ENCODE results near the gene ADORA1. TPM values are rescaled to one million over a fixed set of nuclear protein-coding genes. Genes with fewer than 3 reads are reported as not detected.

The ADORA1 gene
- total RNA-seq, 2 experiments from 2014 or later = not detected

DNA sequence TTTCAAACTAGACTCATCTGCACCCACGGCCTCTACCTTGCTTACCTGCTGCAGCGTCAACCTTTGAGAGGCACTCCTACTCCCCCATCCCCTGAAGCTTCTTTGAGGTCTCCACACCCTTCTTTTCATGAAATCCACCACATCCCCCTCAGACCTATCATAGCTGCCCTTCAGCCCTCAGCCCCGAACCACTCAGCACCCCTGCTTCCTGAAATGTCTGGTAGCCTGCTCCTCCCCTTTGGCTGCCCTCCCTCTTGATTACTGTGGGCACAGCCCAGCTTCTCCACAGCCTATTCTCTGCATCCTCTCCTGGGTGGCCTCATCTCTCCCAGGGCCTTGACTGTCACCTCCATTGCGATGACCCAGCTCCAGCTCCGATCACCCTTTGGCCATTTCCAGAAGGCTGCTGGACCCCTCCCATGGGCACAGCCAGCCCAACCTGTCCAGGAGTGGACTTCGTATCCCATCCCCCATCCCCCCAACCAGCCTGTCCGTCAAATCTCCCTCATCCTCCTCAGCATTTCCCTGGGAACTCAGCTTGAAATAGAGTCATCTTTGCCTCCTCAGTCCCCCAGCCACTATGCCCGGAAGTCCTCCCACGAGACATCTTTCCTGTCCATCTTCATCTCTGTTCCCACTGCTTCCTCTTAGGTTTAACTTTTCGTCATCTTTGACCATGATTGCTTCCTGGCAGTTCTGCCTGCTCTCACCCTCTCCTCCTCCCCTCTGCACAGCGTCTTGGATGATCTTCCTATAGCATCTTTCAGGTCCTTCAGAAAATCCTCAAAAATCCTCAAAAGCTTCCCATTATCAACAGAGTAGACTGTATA, 6.1 kb upstream of the ADORA1 start:
- POLR2A ChIA-PET = no interaction called here
- ATAC-seq (ENCODE audit: low read depth) (no peak), DNase-seq (no peak)
- peaks cover 17% of the 10 kb centered on the region for H3K4me1 Mint-ChIP-seq
- H3K36me3 Mint-ChIP-seq = no peaks in the 10 kb centered on the region
- H3K4me3 Mint-ChIP-seq = no peak overlapping the region
- H3K27me3 Mint-ChIP-seq = peaks cover 65% of the 10 kb centered on the region
- H3K9me3 Mint-ChIP-seq = no peaks in the 10 kb centered on the region
- H3K27ac Mint-ChIP-seq = no peak overlapping the region

DNA sequence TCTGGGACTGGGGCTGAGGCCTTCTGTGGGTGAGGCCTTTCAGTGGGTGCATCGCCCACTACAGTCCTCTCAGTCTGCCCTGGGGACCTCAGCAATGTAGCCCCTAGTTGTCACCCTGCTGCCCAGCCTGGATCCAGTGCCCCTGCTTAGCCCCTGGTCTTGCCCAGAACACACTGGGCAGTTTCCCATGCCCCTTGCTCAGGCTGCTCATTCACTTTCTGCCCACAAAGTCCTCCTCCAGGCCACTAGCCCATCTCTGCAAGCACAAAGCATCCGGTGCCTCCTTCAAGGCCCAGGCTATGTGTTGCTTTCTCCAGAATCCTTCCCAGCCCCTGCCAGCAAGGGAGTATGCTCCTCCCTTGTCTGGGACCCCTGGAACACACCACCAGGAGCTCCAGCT, 5.4 kb upstream of the ADORA1 start:
- H3K4me1 Mint-ChIP-seq = peaks cover 19% of the 10 kb centered on the region
- POLR2A ChIA-PET = no interaction called here
- no peak overlapping the region for H3K4me3 Mint-ChIP-seq
- H3K9me3 Mint-ChIP-seq = no peaks in the 10 kb centered on the region
- DNase-seq (no peak), ATAC-seq (ENCODE audit: low read depth) (no peak)
- no peak overlapping the region for H3K27ac Mint-ChIP-seq
- H3K27me3 Mint-ChIP-seq = peaks cover 69% of the 10 kb centered on the region
- H3K36me3 Mint-ChIP-seq = no peaks in the 10 kb centered on the region

DNA sequence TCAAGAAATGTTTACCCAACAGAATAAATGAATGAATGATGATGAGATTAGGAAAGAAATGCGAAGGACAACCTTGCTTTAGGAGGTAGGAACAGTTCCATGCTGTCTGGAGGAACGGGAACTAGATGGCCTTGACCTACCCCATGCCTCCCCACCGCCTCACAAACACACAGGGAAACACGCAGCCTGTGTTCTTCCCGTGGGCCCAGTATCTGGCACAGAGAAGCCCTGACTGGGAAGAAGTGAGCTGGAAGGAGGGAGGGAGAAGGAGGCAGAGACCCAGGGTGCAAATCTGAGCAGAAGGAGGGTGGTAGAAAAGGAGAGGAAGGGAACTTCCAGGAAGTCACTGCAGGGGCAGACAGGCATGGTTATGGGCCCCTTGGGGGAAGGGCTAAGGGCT, 3.5 kb upstream of the ADORA1 start:
- DNase-seq (no peak), ATAC-seq (ENCODE audit: low read depth) (no peak)
- H3K27me3 Mint-ChIP-seq = peaks cover 74% of the 10 kb centered on the region
- peaks cover 21% of the 10 kb centered on the region for H3K4me1 Mint-ChIP-seq
- POLR2A ChIA-PET = no interaction called here
- no peak overlapping the region for H3K4me3 Mint-ChIP-seq
- H3K9me3 Mint-ChIP-seq = no peaks in the 10 kb centered on the region
- no peaks in the 10 kb centered on the region for H3K36me3 Mint-ChIP-seq
- H3K27ac Mint-ChIP-seq = no peak overlapping the region

DNA sequence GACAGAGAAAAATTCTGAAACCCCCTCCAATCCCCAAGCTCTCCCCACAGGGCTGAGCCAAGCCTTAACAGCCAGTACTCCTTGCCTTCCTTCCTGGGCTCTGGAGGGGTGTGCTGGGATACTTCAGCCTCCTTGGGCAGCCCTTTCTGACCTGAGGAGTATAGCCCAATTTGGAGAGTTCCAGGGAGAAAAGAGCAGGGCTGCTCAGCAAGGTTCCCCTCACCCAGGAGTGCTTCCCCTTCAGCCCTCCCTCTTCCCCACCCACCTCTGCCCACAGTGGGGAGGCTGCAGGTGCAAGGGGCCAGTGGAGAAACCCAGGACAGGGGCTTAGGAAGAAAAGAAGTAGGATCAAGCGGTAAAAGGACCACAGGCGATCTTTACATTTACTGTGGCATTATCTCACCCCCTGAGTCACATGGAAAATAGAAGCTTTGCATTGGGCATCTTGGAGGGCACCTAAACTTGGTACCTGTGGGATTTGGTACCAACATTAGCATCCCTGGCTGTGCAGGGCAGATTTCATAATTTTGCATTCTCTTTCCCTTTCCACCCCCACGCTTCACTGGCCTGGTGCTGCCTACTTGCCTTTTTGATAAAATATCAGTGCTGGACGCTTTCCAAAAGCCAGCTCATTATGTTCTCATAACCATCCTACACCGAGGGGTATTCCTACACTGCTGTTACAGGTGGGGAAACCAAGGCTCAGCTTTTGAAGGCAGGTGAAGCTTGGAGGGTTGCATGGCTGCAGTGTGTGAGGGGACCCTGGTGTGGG, 2.8 kb upstream of the ADORA1 start:
- Mint-ChIP-seq H3K27ac (no peak overlapping the region), H3K4me3 (no peak overlapping the region), H3K27me3 (peaks cover 75% of the 10 kb centered on the region), H3K36me3 (no peaks in the 10 kb centered on the region), H3K9me3 (no peaks in the 10 kb centered on the region), H3K4me1 (peaks cover 21% of the 10 kb centered on the region)
- DNase-seq (no peak), ATAC-seq (ENCODE audit: low read depth) (no peak)
- POLR2A ChIA-PET = no interaction called here

DNA sequence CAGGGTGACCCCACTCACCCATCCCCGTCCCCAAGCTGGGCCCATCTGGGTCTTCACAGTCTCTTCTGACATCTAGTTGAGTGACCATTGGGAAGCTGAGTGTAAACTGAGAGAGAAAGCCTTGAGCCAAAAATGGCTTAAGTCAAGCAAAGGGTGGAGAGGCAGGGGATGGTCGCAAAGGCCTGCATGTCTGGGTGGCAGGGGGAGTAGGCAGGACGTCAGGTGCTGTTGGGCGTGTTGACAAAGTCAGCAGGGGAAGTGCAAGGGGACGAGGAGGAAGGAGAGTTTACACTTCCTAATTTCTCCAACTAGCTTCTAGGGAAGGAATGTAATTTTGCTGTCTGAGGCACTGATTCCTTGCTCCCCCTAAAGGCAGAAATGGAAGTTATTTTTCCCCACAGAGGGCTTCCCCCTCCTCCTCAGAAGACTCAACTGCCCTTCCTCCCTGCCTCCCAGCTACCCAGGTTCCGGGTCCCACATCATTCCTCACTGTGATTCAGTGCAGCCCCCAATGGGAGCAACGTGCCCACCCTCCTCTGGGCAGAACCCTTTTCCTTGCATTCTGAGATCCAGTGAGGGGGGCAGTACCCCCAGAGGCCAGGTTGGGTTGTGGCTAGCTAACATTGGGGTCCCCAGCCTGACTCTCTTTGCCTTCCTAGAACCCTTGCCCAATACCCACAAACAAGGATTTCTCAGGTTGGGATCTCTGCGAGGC, 1.2 kb upstream of the ADORA1 start:
- Mint-ChIP-seq H3K4me3 (no peak overlapping the region), H3K36me3 (no peaks in the 10 kb centered on the region), H3K4me1 (peaks cover 17% of the 10 kb centered on the region), H3K9me3 (no peaks in the 10 kb centered on the region), H3K27ac (no peak overlapping the region), H3K27me3 (peaks cover 61% of the 10 kb centered on the region)
- POLR2A ChIA-PET = no interaction called here
- ATAC-seq (ENCODE audit: low read depth) (no peak), DNase-seq (no peak)

- DNase-seq (no peak), ATAC-seq (ENCODE audit: low read depth) (no peak)
- POLR2A ChIA-PET = no interaction called here
- no peaks in the 10 kb centered on the region for H3K36me3 Mint-ChIP-seq
- peaks cover 56% of the 10 kb centered on the region for H3K27me3 Mint-ChIP-seq
- no peak overlapping the region for H3K27ac Mint-ChIP-seq
- H3K9me3 Mint-ChIP-seq = no peaks in the 10 kb centered on the region
- H3K4me1 Mint-ChIP-seq = peaks cover 11% of the 10 kb centered on the region
- peak overlapping the region; percentile 27 for H3K4me3 Mint-ChIP-seq
Observed at GRCh38 chr1:203126866-203127665, 460 bp upstream of the ADORA1 start.

- Mint-ChIP-seq H3K36me3 (no peaks in the 10 kb centered on the region), H3K27me3 (peaks cover 53% of the 10 kb centered on the region), H3K4me3 (no peak overlapping the region), H3K9me3 (no peaks in the 10 kb centered on the region), H3K27ac (no peak overlapping the region), H3K4me1 (peaks cover 9% of the 10 kb centered on the region)
- ATAC-seq (ENCODE audit: low read depth) (no peak), DNase-seq (no peak)
- POLR2A ChIA-PET = no interaction called here
Observed at GRCh38 chr1:203128431-203128715, 847 bp downstream of the ADORA1 start.

DNA sequence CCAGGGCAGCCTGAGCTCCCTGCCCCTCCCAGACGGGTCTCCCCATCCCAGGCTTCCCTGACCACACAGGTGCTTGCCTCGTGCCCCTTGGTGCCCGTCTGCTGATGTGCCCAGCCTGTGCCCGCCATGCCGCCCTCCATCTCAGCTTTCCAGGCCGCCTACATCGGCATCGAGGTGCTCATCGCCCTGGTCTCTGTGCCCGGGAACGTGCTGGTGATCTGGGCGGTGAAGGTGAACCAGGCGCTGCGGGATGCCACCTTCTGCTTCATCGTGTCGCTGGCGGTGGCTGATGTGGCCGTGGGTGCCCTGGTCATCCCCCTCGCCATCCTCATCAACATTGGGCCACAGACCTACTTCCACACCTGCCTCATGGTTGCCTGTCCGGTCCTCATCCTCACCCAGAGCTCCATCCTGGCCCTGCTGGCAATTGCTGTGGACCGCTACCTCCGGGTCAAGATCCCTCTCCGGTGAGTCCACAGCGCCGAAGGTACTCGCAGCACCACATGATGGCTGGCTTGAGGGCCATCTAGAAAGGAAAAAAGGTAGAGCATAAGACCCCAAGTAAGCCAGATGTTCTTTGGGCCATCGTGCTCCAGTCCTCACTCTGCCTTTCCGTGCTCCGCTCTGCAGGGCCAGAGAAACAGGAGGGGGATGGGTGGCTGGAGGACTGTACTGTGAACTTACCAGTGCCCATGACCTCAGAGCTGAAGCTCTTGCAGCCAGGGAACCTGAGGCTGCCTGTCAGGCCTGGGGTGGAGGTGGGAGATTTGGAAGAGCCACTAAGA, 1.4 kb downstream of the ADORA1 start:
- peaks cover 7% of the 10 kb centered on the region for H3K4me1 Mint-ChIP-seq
- H3K9me3 Mint-ChIP-seq = no peaks in the 10 kb centered on the region
- POLR2A ChIA-PET = no interaction called here
- peaks cover 53% of the 10 kb centered on the region for H3K27me3 Mint-ChIP-seq
- H3K4me3 Mint-ChIP-seq = no peak overlapping the region
- H3K27ac Mint-ChIP-seq = no peak overlapping the region
- ATAC-seq (ENCODE audit: low read depth) = no peak
- H3K36me3 Mint-ChIP-seq = no peaks in the 10 kb centered on the region
- no peak for DNase-seq

DNA sequence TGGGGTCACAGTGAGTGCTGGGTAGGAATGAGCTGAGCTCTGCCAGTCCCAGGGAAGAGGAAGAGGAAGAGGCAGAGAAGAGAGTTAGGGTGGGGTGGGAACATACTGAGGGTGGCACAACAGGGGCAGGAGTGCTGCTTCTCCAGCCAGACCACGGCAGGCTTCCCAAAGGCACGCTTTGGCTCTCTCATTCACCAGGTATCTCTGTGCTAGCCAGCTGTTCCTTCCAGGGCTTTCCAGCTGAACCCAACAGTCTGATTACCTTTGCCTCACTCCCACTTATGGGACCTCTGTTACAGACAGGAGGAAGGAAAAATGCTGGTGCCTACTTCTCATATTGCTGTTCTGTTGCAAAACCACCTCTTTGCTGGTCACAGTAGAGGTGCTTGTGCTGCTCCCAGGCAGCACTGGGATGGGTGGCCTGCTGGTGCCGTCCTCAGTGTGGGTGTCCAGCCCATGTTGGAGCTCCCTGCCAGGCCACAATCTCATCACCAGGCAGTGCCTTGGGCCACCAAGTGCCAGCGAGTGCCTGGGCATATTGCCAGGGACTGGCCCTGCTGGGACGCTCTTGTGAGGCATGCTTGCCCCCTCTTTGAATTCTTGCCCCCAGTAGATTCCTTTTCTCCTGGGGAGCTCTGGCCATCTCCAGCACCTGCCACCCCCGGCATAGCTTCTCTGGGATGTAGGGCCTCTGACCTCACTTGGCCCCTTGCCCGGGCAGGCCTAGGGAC, 2.1 kb downstream of the ADORA1 start:
- peaks cover 48% of the 10 kb centered on the region for H3K27me3 Mint-ChIP-seq
- no peak for ATAC-seq (ENCODE audit: low read depth)
- H3K9me3 Mint-ChIP-seq = no peaks in the 10 kb centered on the region
- H3K4me3 Mint-ChIP-seq = no peak overlapping the region
- H3K36me3 Mint-ChIP-seq = no peaks in the 10 kb centered on the region
- peaks cover 3% of the 10 kb centered on the region for H3K4me1 Mint-ChIP-seq
- no peak overlapping the region for H3K27ac Mint-ChIP-seq
- POLR2A ChIA-PET = no interaction called here
- no peak for DNase-seq

DNA sequence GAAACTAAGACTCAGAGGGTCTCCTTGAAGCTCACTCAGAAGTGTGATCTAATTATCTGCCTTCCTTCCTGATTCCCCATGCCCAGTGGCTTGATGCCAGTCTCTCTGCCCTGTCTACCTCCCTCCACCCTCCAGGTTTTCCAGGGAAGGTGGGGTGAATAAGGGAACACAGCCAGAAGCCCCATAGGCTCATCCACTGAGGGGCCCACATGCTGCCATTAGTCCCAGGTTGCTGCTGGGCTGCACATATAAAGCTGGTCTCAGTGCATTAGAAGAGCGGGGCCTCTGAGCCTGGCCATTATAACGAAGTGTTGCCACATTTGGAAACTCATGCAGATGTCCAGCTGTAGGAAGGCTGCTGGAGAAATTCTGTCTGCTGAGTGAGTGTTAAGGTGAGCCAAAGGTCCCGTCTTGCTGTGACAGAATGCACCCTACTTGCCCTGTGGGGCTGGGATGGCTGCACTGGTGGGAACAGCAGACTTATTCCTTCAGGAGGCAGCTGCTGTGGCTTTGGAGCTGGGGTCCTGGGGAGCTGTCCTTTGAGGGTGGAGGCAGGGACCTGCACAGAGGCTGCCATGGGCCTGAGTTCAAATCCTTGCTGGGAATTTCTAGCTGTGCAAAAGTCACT, 2.9 kb downstream of the ADORA1 start:
- H3K27me3 Mint-ChIP-seq = peaks cover 47% of the 10 kb centered on the region
- H3K36me3 Mint-ChIP-seq = no peaks in the 10 kb centered on the region
- DNase-seq (no peak), ATAC-seq (ENCODE audit: low read depth) (no peak)
- H3K4me1 Mint-ChIP-seq = peaks cover 3% of the 10 kb centered on the region
- no peak overlapping the region for H3K27ac Mint-ChIP-seq
- H3K4me3 Mint-ChIP-seq = no peak overlapping the region
- POLR2A ChIA-PET = no interaction called here
- no peaks in the 10 kb centered on the region for H3K9me3 Mint-ChIP-seq

DNA sequence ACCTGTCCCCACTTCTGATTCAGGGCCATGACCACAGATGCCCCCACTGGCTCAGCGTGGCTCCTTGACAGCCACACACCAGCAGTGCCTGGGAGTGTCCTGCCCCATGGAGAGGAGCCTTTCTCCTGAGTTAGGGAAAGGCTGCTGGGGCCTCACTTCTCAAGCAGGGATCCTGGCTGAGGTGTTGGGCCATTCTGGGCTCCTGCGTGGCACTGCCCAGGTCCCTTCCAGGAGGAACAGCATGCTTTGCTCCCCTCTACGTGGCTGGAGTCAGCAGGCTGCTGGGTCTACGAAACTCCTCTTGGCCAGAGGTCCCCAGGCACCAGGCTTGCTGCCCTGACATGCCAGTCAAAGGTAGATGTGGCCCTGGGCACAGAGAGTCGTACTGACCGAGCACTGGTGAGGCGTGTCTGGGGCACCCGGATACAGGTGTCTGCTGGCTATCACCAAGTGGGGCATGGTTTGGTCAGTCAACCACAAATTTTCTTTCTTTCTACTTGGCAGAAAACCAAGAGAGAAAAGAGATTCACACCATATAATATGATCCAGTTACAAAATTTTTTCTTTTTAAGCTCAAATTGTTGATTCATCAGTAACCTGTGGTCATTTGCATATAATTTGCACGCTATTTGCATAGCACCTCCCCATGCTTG, 4.1 kb downstream of the ADORA1 start:
- H3K36me3 Mint-ChIP-seq = no peaks in the 10 kb centered on the region
- peaks cover 41% of the 10 kb centered on the region for H3K27me3 Mint-ChIP-seq

More for the DNA sequence above, 4.1 kb downstream of the ADORA1 start:
- H3K4me3 Mint-ChIP-seq = no peak overlapping the region
- ATAC-seq (ENCODE audit: low read depth) (no peak), DNase-seq (no peak)
- no peak overlapping the region for H3K27ac Mint-ChIP-seq
- POLR2A ChIA-PET = no interaction called here
- peaks cover 12% of the 10 kb centered on the region for H3K4me1 Mint-ChIP-seq
- no peaks in the 10 kb centered on the region for H3K9me3 Mint-ChIP-seq

Measured in activated naive CD8-positive, alpha-beta T cell treated with anti-CD3 and anti-CD28 coated beads, Interleukin-2, amount 10 ng/mL, durations not matched to agents 7 days and 5 days (primary cell).